Testis (tissue), 2 donors: ENCODE data around the gene CCL19.

Source experiments
- POLR2A ChIP-seq: fragments of 450-650 bp; IDR thresholded peaks from one replicate; pipeline ENCODE4 v1.6.1; 2017; ENCODE audit warnings: antibody characterized with exemption, mild to moderate bottlenecking, moderate library complexity
- TF ChIP-seq, protein P1 (sequence below), 3 experiments: fragments of 450-650 bp in 2 of 3; fragments of 200-600 bp in 1 of 3; sonication (generic) in 1 of 3; IDR thresholded peaks; one replicate each; pipeline ENCODE4 v1.5.1; 2016 to 2019; ENCODE audit warnings: antibody characterized with exemption in 3 of 3, mild to moderate bottlenecking in 2 of 3, moderate library complexity in 1 of 3

DNA sequence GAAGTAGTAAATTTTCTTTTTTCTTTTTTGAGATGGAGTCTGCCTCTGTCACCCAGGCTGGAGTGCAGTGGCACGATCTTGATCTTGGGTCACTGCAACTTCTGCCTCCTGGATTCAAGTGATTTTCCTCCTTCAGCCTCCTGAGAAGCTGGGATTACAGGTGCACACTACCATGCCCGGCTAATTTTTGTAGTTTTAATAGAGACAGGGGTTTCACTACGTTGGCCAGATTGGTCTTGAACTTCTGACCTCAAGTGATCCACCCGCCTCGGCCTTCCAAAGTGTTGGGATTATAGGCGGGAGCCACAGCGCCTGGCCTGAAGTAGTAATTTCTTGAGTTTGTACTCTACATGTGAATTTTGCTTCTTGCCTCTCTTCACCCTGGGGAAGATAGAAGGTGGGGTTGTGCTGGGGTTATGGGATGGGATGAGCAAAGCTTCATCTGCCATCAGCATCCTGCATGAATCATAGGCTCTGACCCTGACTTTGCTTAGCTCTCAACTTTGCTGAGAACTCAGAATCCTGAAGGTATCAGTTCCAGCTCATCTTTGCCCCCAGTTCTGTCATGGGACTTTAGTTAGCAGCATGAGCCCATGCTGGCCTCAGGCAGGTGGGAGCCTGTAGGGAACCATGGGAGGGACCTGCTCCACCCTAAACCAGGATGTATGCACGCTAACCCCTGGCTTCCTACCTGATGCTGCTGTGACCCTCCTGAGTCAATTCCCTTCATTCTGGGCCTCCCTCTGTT, 28.1 kb upstream of the CCL19 start:
- TF ChIP-seq, protein P1, sequence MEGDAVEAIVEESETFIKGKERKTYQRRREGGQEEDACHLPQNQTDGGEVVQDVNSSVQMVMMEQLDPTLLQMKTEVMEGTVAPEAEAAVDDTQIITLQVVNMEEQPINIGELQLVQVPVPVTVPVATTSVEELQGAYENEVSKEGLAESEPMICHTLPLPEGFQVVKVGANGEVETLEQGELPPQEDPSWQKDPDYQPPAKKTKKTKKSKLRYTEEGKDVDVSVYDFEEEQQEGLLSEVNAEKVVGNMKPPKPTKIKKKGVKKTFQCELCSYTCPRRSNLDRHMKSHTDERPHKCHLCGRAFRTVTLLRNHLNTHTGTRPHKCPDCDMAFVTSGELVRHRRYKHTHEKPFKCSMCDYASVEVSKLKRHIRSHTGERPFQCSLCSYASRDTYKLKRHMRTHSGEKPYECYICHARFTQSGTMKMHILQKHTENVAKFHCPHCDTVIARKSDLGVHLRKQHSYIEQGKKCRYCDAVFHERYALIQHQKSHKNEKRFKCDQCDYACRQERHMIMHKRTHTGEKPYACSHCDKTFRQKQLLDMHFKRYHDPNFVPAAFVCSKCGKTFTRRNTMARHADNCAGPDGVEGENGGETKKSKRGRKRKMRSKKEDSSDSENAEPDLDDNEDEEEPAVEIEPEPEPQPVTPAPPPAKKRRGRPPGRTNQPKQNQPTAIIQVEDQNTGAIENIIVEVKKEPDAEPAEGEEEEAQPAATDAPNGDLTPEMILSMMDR (IDR thresholded peaks at IDR 0.05), result no peak
- no peak for TF ChIP-seq POLR2A
